ENCODE measurements around the gene SF3B5. TPM values are rescaled to one million over a fixed set of nuclear protein-coding genes. Genes with fewer than 3 reads are reported as not detected.

The SF3B5 gene
- total and polyA plus RNA-seq, 3 experiments from 2014 or later: 265 to 390 (median 265) TPM

- Mint-ChIP-seq H3K4me3 (no peak overlapping the region), H3K4me1 (peaks cover 0 to 6% (median 0%) of the 10 kb centered on the region in 3 donors), H3K27ac (peak overlapping the region in 1 of 8 donors; percentile 26), H3K9me3 (no peaks in the 10 kb centered on the region), H3K36me3 (peaks cover 0 to 1% (median 0%) of the 10 kb centered on the region in 3 donors), H3K27me3 (peaks cover 3 to 9% of the 10 kb centered on the region in 2 donors)
- H3K27me3 ChIP-seq (ENCODE audit: insufficient read depth, low read length, poor library complexity, severe bottlenecking): no peaks in the 10 kb centered on the region
- peak overlapping the region; percentile 22 for H3K27ac ChIP-seq (ENCODE audit: low read depth, low read length)
- no peak overlapping the region for H3K4me3 ChIP-seq (ENCODE audit: low read length)
- DNase-seq: no peak
- CTCF ChIA-PET: interaction anchor here (1.1 kb wide), 1 partner anchor 359 kb away, joined by 3 read pairs; no protein-coding TSS in a partner anchor
- no peaks in the 10 kb centered on the region for H3K4me1 ChIP-seq (ENCODE audit: insufficient read depth, low read length)
- H3K36me3 ChIP-seq (ENCODE audit: insufficient read depth, low read length): no peaks in the 10 kb centered on the region
- POLR2A ChIA-PET: no interaction called here
- H3K9me3 ChIP-seq (ENCODE audit: low read length): no peaks in the 10 kb centered on the region
These were observed 28.0 kb upstream of the SF3B5 start for GRCh38 chr6:144123421-144123820.

- CTCF ChIA-PET: no interaction called here
- Mint-ChIP-seq H3K36me3 (peaks cover 0 to 1% (median 0%) of the 10 kb centered on the region in 3 donors), H3K4me3 (no peak overlapping the region), H3K9me3 (no peaks in the 10 kb centered on the region), H3K27me3 (peaks cover 3 to 6% of the 10 kb centered on the region in 2 donors), H3K27ac (no peak overlapping the region), H3K4me1 (peaks cover 0 to 6% (median 0%) of the 10 kb centered on the region in 3 donors)
- no peaks in the 10 kb centered on the region for H3K9me3 ChIP-seq (ENCODE audit: low read length)
- DNase-seq: no peak
- no peaks in the 10 kb centered on the region for H3K4me1 ChIP-seq (ENCODE audit: insufficient read depth, low read length)
- H3K27me3 ChIP-seq (ENCODE audit: insufficient read depth, low read length, poor library complexity, severe bottlenecking): no peaks in the 10 kb centered on the region
- H3K27ac ChIP-seq (ENCODE audit: low read depth, low read length): no peak overlapping the region
- no peaks in the 10 kb centered on the region for H3K36me3 ChIP-seq (ENCODE audit: insufficient read depth, low read length)
- H3K4me3 ChIP-seq (ENCODE audit: low read length): no peak overlapping the region
- POLR2A ChIA-PET: no interaction called here
These were observed 27.5 kb upstream of the SF3B5 start for GRCh38 chr6:144122861-144123260.

GRCh38 chr6:144119376-144119775, 24.0 kb upstream of the SF3B5 start:
- no peaks in the 10 kb centered on the region for H3K9me3 Mint-ChIP-seq

GRCh38 chr6:144115219-144115618, 19.8 kb upstream of the SF3B5 start:
- no peaks in the 10 kb centered on the region for H3K9me3 Mint-ChIP-seq

More at GRCh38 chr6:144119376-144119775, 24.0 kb upstream of the SF3B5 start:
- no peak overlapping the region for H3K27ac ChIP-seq (ENCODE audit: low read depth, low read length)
- H3K9me3 ChIP-seq (ENCODE audit: low read length): no peaks in the 10 kb centered on the region
- no peaks in the 10 kb centered on the region for H3K4me1 ChIP-seq (ENCODE audit: insufficient read depth, low read length)
- Mint-ChIP-seq H3K27ac (no peak overlapping the region), H3K27me3 (peaks cover 0 to 6% of the 10 kb centered on the region in 2 donors), H3K4me3 (no peak overlapping the region), H3K4me1 (peaks cover 0 to 6% (median 0%) of the 10 kb centered on the region in 3 donors), H3K36me3 (peaks cover 0 to 4% (median 1%) of the 10 kb centered on the region in 3 donors)
- H3K27me3 ChIP-seq (ENCODE audit: insufficient read depth, low read length, poor library complexity, severe bottlenecking): no peaks in the 10 kb centered on the region
- DNase-seq: no peak
- ChIA-PET POLR2A (no interaction called here), CTCF (no interaction called here)
- H3K36me3 ChIP-seq (ENCODE audit: insufficient read depth, low read length): no peaks in the 10 kb centered on the region
- H3K4me3 ChIP-seq (ENCODE audit: low read length): no peak overlapping the region

GRCh38 chr6:144113366-144113765, 18.0 kb upstream of the SF3B5 start:
- Mint-ChIP-seq H3K9me3 (no peaks in the 10 kb centered on the region), H3K4me1 (no peaks in the 10 kb centered on the region), H3K4me3 (no peak overlapping the region), H3K27ac (no peak overlapping the region), H3K36me3 (peaks cover 0 to 4% (median 0%) of the 10 kb centered on the region in 3 donors), H3K27me3 (peaks cover 0 to 3% of the 10 kb centered on the region in 2 donors)
- ChIA-PET CTCF (no interaction called here), POLR2A (no interaction called here)
- Histone ChIP-seq H3K36me3 (ENCODE audit: insufficient read depth, low read length) (no peaks in the 10 kb centered on the region), H3K9me3 (ENCODE audit: low read length) (no peaks in the 10 kb centered on the region), H3K4me1 (ENCODE audit: insufficient read depth, low read length) (no peaks in the 10 kb centered on the region), H3K4me3 (ENCODE audit: low read length) (no peak overlapping the region), H3K27ac (ENCODE audit: low read depth, low read length) (no peak overlapping the region), H3K27me3 (ENCODE audit: insufficient read depth, low read length, poor library complexity, severe bottlenecking) (no peaks in the 10 kb centered on the region)
- no peak for DNase-seq

More at GRCh38 chr6:144115219-144115618, 19.8 kb upstream of the SF3B5 start:
- Histone ChIP-seq H3K36me3 (ENCODE audit: insufficient read depth, low read length) (no peaks in the 10 kb centered on the region), H3K27ac (ENCODE audit: low read depth, low read length) (no peak overlapping the region), H3K9me3 (ENCODE audit: low read length) (no peaks in the 10 kb centered on the region), H3K4me3 (ENCODE audit: low read length) (no peak overlapping the region), H3K27me3 (ENCODE audit: insufficient read depth, low read length, poor library complexity, severe bottlenecking) (no peaks in the 10 kb centered on the region), H3K4me1 (ENCODE audit: insufficient read depth, low read length) (no peaks in the 10 kb centered on the region)
- H3K4me3 Mint-ChIP-seq: no peak overlapping the region
- no peaks in the 10 kb centered on the region for H3K4me1 Mint-ChIP-seq
- no peak overlapping the region for H3K27ac Mint-ChIP-seq
- CTCF ChIA-PET: interaction anchor here (0.9 kb wide), 1 partner anchor 10 kb away, joined by 3 read pairs; no protein-coding TSS in a partner anchor
- peaks cover 0 to 4% (median 0%) of the 10 kb centered on the region in 3 donors for H3K36me3 Mint-ChIP-seq
- H3K27me3 Mint-ChIP-seq: peaks cover 0 to 4% of the 10 kb centered on the region in 2 donors
- POLR2A ChIA-PET: no interaction called here
- no peak for DNase-seq

GRCh38 chr6:144110210-144110609, 14.8 kb upstream of the SF3B5 start:
- Mint-ChIP-seq H3K36me3 (no peaks in the 10 kb centered on the region), H3K4me3 (no peak overlapping the region), H3K27me3 (no peaks in the 10 kb centered on the region), H3K27ac (no peak overlapping the region), H3K4me1 (peaks cover 0 to 2% (median 0%) of the 10 kb centered on the region in 3 donors), H3K9me3 (no peaks in the 10 kb centered on the region)
- no peak for DNase-seq
- Histone ChIP-seq H3K4me3 (ENCODE audit: low read length) (no peak overlapping the region), H3K36me3 (ENCODE audit: insufficient read depth, low read length) (no peaks in the 10 kb centered on the region), H3K4me1 (ENCODE audit: insufficient read depth, low read length) (no peaks in the 10 kb centered on the region), H3K27me3 (ENCODE audit: insufficient read depth, low read length, poor library complexity, severe bottlenecking) (no peaks in the 10 kb centered on the region), H3K27ac (ENCODE audit: low read depth, low read length) (no peak overlapping the region), H3K9me3 (ENCODE audit: low read length) (no peaks in the 10 kb centered on the region)
- POLR2A ChIA-PET: no interaction called here
- CTCF ChIA-PET: interaction anchor here (0.9 kb wide), 1 partner anchor 106 kb away, joined by 3 read pairs; no protein-coding TSS in a partner anchor

GRCh38 chr6:144106206-144106605, 10.8 kb upstream of the SF3B5 start:
- Histone ChIP-seq H3K27ac (ENCODE audit: low read depth, low read length) (no peak overlapping the region), H3K4me1 (ENCODE audit: insufficient read depth, low read length) (no peaks in the 10 kb centered on the region), H3K9me3 (ENCODE audit: low read length) (no peaks in the 10 kb centered on the region), H3K36me3 (ENCODE audit: insufficient read depth, low read length) (no peaks in the 10 kb centered on the region), H3K27me3 (ENCODE audit: insufficient read depth, low read length, poor library complexity, severe bottlenecking) (no peaks in the 10 kb centered on the region), H3K4me3 (ENCODE audit: low read length) (no peak overlapping the region)
- ChIA-PET CTCF (interaction anchor here (0.8 to 1.4 kb wide), 3 partner anchors 111 to 376 kb away, joined by 3 to 5 read pairs (median 4); no protein-coding TSS in a partner anchor), POLR2A (no interaction called here)
- Mint-ChIP-seq H3K36me3 (no peaks in the 10 kb centered on the region), H3K27me3 (no peaks in the 10 kb centered on the region), H3K4me3 (no peak overlapping the region), H3K4me1 (peaks cover 0 to 6% (median 3%) of the 10 kb centered on the region in 3 donors), H3K9me3 (no peaks in the 10 kb centered on the region), H3K27ac (peak overlapping the region in 3 of 8 donors; percentile 13 to 44 (median 24))
- no peak for DNase-seq

- Histone ChIP-seq H3K27ac (ENCODE audit: low read depth, low read length) (no peak overlapping the region), H3K4me3 (ENCODE audit: low read length) (no peak overlapping the region), H3K27me3 (ENCODE audit: insufficient read depth, low read length, poor library complexity, severe bottlenecking) (no peaks in the 10 kb centered on the region), H3K9me3 (ENCODE audit: low read length) (no peaks in the 10 kb centered on the region), H3K36me3 (ENCODE audit: insufficient read depth, low read length) (no peaks in the 10 kb centered on the region), H3K4me1 (ENCODE audit: insufficient read depth, low read length) (no peaks in the 10 kb centered on the region)
- DNase-seq: peak in 4 of 5 donors; percentile 11 to 61 (median 53)
- H3K4me1 Mint-ChIP-seq: peaks cover 0 to 6% (median 3%) of the 10 kb centered on the region in 3 donors
- H3K36me3 Mint-ChIP-seq: no peaks in the 10 kb centered on the region
- no peaks in the 10 kb centered on the region for H3K27me3 Mint-ChIP-seq
- no peak overlapping the region for H3K27ac Mint-ChIP-seq
- no peaks in the 10 kb centered on the region for H3K9me3 Mint-ChIP-seq
- CTCF ChIA-PET: interaction anchor here (0.7 to 1.0 kb wide), 7 partner anchors 10 to 379 kb away, joined by 3 to 7 read pairs (median 4); partner anchors contain the start of gene SF3B5
- H3K4me3 Mint-ChIP-seq: no peak overlapping the region
- POLR2A ChIA-PET: no interaction called here
These were observed 9.6 kb upstream of the SF3B5 start for GRCh38 chr6:144104898-144105487.

All from CD8-positive, alpha-beta memory T cell (primary cell).